ENCODE measurements around the gene MLYCD.

MLYCD gene

DNA sequence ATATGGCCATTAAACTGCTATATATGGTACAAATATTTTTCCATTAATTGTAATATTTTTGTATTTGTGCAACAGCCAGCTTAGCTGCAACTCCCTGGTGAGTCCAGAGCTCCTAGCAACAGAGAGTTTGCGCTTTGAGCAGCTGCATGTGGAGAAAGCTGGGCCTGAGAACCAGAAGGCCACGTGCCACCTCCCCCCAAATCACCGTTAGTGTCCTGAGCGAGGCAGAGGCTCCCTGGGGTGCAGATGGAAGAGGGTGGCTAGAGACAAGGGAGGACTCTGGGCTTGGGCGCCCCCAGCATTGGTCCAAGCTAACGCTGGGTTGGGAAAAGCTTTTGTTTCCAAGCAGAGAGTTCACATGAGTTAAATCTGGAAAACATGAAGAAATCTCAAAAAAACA is 49.5 kb upstream of the MLYCD start (continued):
- TF ChIP-seq, protein P1, sequence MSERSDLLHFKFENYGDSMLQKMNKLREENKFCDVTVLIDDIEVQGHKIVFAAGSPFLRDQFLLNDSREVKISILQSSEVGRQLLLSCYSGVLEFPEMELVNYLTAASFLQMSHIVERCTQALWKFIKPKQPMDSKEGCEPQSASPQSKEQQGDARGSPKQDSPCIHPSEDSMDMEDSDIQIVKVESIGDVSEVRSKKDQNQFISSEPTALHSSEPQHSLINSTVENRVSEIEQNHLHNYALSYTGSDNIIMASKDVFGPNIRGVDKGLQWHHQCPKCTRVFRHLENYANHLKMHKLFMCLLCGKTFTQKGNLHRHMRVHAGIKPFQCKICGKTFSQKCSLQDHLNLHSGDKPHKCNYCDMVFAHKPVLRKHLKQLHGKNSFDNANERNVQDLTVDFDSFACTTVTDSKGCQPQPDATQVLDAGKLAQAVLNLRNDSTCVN (tag by site-specific recombination; optimal IDR thresholded peaks at IDR 0.05), result no peak
- TF ChIP-seq ZSCAN16 (tag by site-specific recombination; IDR thresholded peaks at IDR 0.05) (no peak), ZNF664 (tag by site-specific recombination; IDR thresholded peaks at IDR 0.05) (no peak), ZNF768 (tag by site-specific recombination; IDR thresholded peaks at IDR 0.05) (no peak), TRIM28 (IDR thresholded peaks at IDR 0.05; ENCODE audit: borderline replicate concordance, low read length) (no peak)
- TF ChIP-seq, protein P2, sequence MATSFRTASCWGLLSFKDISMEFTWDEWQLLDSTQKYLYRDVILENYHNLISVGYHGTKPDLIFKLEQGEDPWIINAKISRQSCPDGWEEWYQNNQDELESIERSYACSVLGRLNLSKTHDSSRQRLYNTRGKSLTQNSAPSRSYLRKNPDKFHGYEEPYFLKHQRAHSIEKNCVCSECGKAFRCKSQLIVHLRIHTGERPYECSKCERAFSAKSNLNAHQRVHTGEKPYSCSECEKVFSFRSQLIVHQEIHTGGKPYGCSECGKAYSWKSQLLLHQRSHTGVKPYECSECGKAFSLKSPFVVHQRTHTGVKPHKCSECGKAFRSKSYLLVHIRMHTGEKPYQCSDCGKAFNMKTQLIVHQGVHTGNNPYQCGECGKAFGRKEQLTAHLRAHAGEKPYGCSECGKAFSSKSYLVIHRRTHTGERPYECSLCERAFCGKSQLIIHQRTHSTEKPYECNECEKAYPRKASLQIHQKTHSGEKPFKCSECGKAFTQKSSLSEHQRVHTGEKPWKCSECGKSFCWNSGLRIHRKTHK (tag by site-specific recombination; IDR thresholded peaks at IDR 0.05), result no peak

DNA sequence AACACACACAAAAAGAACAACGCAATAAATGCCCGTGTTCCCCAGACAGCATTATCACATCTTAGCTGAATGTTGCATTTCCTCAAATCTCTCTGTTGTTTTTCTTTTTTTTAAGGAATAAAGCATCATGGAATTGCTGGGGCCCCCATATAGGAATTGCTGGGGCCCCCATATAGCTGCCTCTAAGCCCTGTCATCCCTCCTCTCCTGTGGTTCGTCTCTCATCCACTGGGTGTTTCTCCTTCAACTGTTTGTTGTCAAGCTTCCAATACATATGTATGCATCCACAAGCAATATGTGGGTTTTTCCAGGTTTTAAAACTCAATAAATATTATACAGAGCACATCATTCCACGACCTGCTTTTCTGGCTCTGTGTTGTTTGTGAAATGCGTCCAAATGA is 48.0 kb upstream of the MLYCD start:
- CTCF ChIA-PET, result interaction anchor here (0.8 kb wide), 1 partner anchor 24 kb away, joined by 5 read pairs; no protein-coding TSS in a partner anchor
- no peak overlapping the region for H3K27ac ChIP-seq (ENCODE audit: extremely low read depth, low read depth, low read length)
- H3K36me3 ChIP-seq (ENCODE audit: control insufficient read depth in 2 of 2, insufficient read depth in 1 of 2, low read length in 2 of 2), result no peaks in the 10 kb centered on the region
- TF ChIP-seq ZNF202 (tag by site-specific recombination; IDR thresholded peaks at IDR 0.05; ENCODE audit: borderline replicate concordance), result no peak
- no peak for TF ChIP-seq ZNF19 (tag by site-specific recombination; IDR thresholded peaks at IDR 0.05; ENCODE audit: low read depth)
- TF ChIP-seq SCRT2 (tag by site-specific recombination; IDR thresholded peaks at IDR 0.05), result no peak
- TF ChIP-seq GFI1B (tag by site-specific recombination; IDR thresholded peaks at IDR 0.05), result no peak
- no peak for TF ChIP-seq ZSCAN30 (tag by site-specific recombination; IDR thresholded peaks at IDR 0.05)
- TF ChIP-seq, protein P3, sequence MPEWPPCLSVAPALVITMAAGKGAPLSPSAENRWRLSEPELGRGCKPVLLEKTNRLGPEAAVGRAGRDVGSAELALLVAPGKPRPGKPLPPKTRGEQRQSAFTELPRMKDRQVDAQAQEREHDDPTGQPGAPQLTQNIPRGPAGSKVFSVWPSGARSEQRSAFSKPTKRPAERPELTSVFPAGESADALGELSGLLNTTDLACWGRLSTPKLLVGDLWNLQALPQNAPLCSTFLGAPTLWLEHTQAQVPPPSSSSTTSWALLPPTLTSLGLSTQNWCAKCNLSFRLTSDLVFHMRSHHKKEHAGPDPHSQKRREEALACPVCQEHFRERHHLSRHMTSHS (tag by site-specific recombination; IDR thresholded peaks at IDR 0.05), result no peak
- no peaks in the 10 kb centered on the region for H3K4me1 ChIP-seq (ENCODE audit: control insufficient read depth, insufficient read depth, low read length)
- no peak overlapping the region for H3K4me3 ChIP-seq (ENCODE audit: low read depth, low read length)
- POLR2A ChIA-PET, result no interaction called here
- no peaks in the 10 kb centered on the region for H3K9me3 ChIP-seq (ENCODE audit: control insufficient read depth, insufficient read depth, low read depth, low read length)

DNA sequence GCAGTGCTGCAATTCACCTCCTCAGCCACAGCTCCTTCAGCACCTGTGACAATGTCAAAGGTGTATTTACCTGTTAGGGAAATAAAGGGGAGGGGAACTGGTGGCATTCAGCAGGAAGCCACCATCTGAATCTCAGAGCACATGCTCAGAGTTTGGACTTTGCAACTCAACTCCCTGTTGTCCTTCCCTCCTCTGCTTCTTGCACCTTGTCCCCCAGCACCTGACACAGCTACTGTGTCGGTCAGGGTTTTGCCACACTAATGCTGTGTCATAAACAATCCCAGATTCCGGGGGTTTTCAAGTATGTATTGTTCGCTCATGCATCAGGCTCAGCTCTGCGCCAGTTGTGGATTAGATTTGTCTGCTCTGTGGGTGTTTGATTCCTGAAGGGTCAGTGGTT is 47.4 kb upstream of the MLYCD start:
- Histone ChIP-seq H3K27ac (ENCODE audit: extremely low read depth, low read depth, low read length) (no peak overlapping the region), H3K4me3 (ENCODE audit: low read depth, low read length) (no peak overlapping the region), H3K9me3 (ENCODE audit: control insufficient read depth, insufficient read depth, low read depth, low read length) (no peaks in the 10 kb centered on the region), H3K4me1 (ENCODE audit: control insufficient read depth, insufficient read depth, low read length) (no peaks in the 10 kb centered on the region), H3K36me3 (ENCODE audit: control insufficient read depth in 2 of 2, insufficient read depth in 1 of 2, low read length in 2 of 2) (no peaks in the 10 kb centered on the region)
- CTCF ChIA-PET, result interaction anchor here (0.8 to 1.1 kb wide), 2 partner anchors 25 kb away, joined by 3 to 5 read pairs; no protein-coding TSS in a partner anchor
- POLR2A ChIA-PET, result no interaction called here
- no peak for TF ChIP-seq ZNF623 (tag by site-specific recombination; IDR thresholded peaks at IDR 0.05)
- TF ChIP-seq ZNF585B (tag by site-specific recombination; IDR thresholded peaks at IDR 0.05), result no peak
- TF ChIP-seq OSR2 (tag by site-specific recombination; IDR thresholded peaks at IDR 0.05), result no peak
- TF ChIP-seq ZNF701 (tag by site-specific recombination; IDR thresholded peaks at IDR 0.05), result no peak
- TF ChIP-seq, protein P4, sequence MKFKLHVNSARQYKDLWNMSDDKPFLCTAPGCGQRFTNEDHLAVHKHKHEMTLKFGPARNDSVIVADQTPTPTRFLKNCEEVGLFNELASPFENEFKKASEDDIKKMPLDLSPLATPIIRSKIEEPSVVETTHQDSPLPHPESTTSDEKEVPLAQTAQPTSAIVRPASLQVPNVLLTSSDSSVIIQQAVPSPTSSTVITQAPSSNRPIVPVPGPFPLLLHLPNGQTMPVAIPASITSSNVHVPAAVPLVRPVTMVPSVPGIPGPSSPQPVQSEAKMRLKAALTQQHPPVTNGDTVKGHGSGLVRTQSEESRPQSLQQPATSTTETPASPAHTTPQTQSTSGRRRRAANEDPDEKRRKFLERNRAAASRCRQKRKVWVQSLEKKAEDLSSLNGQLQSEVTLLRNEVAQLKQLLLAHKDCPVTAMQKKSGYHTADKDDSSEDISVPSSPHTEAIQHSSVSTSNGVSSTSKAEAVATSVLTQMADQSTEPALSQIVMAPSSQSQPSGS (tag by site-specific recombination; IDR thresholded peaks at IDR 0.05; ENCODE audit: low read depth), result no peak
- TF ChIP-seq ZFP37 (tag by site-specific recombination; IDR thresholded peaks at IDR 0.05), result no peak
- TF ChIP-seq, protein P5, sequence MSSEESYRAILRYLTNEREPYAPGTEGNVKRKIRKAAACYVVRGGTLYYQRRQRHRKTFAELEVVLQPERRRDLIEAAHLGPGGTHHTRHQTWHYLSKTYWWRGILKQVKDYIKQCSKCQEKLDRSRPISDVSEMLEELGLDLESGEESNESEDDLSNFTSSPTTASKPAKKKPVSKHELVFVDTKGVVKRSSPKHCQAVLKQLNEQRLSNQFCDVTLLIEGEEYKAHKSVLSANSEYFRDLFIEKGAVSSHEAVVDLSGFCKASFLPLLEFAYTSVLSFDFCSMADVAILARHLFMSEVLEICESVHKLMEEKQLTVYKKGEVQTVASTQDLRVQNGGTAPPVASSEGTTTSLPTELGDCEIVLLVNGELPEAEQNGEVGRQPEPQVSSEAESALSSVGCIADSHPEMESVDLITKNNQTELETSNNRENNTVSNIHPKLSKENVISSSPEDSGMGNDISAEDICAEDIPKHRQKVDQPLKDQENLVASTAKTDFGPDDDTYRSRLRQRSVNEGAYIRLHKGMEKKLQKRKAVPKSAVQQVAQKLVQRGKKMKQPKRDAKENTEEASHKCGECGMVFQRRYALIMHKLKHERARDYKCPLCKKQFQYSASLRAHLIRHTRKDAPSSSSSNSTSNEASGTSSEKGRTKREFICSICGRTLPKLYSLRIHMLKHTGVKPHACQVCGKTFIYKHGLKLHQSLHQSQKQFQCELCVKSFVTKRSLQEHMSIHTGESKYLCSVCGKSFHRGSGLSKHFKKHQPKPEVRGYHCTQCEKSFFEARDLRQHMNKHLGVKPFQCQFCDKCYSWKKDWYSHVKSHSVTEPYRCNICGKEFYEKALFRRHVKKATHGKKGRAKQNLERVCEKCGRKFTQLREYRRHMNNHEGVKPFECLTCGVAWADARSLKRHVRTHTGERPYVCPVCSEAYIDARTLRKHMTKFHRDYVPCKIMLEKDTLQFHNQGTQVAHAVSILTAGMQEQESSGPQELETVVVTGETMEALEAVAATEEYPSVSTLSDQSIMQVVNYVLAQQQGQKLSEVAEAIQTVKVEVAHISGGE (tag by site-specific recombination; conservative IDR thresholded peaks at IDR 0.05; ENCODE audit: low read depth), result no peak
- no peak for TF ChIP-seq ZNF132 (tag by site-specific recombination; IDR thresholded peaks at IDR 0.05; ENCODE audit: borderline replicate concordance)
- TF ChIP-seq ZNF830 (tag by site-specific recombination; IDR thresholded peaks at IDR 0.05; ENCODE audit: low read depth), result no peak
- TF ChIP-seq ZNF664 (tag by site-specific recombination; IDR thresholded peaks at IDR 0.05), result no peak
- TF ChIP-seq, protein P6, sequence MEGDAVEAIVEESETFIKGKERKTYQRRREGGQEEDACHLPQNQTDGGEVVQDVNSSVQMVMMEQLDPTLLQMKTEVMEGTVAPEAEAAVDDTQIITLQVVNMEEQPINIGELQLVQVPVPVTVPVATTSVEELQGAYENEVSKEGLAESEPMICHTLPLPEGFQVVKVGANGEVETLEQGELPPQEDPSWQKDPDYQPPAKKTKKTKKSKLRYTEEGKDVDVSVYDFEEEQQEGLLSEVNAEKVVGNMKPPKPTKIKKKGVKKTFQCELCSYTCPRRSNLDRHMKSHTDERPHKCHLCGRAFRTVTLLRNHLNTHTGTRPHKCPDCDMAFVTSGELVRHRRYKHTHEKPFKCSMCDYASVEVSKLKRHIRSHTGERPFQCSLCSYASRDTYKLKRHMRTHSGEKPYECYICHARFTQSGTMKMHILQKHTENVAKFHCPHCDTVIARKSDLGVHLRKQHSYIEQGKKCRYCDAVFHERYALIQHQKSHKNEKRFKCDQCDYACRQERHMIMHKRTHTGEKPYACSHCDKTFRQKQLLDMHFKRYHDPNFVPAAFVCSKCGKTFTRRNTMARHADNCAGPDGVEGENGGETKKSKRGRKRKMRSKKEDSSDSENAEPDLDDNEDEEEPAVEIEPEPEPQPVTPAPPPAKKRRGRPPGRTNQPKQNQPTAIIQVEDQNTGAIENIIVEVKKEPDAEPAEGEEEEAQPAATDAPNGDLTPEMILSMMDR (tag by site-specific recombination; IDR thresholded peaks at IDR 0.05), result no peak
- TF ChIP-seq ZNF660 (tag by site-specific recombination; IDR thresholded peaks at IDR 0.05), result no peak
- no peak for TF ChIP-seq ZNF366 (tag by site-specific recombination; conservative IDR thresholded peaks at IDR 0.05)
- TF ChIP-seq ZNF785 (tag by site-specific recombination; IDR thresholded peaks at IDR 0.05), result no peak

All from HEK293 (cell line).